ENCODE measurements around the gene TGM5. TPM values are rescaled to one million over a fixed set of nuclear protein-coding genes. Genes with fewer than 3 reads are reported as not detected.

The TGM5 gene
- not detected for total RNA-seq
- long read RNA-seq, result 0 reads

- Histone ChIP-seq H3K36me3 (no peaks in the 10 kb centered on the region), H3K4me3 (no peak within 1 kb of the TSS), H3K4me1 (no peaks in the 10 kb centered on the region), H3K27ac (replicated peaks) (no peak within 1 kb of the TSS), H3K9me3 (replicated peaks) (peaks cover 5% of the 10 kb centered on the region), H3K27me3 (ENCODE audit: low read depth) (peaks cover 32% of the 10 kb centered on the region)
- no peak for DNase-seq
- no peak for TF ChIP-seq CTCF (IDR thresholded peaks at IDR 0.05; ENCODE audit: borderline replicate concordance)
- intact Hi-C loops (cut with micrococcal nuclease), result no loop called here
These were observed at the start of gene TGM5 for GRCh38 chr15:43266834-43267233. Gene TGM5 (minus strand): TSS chr15:43266928. CDS start chr15:43266849, 79 bp downstream.

GRCh38 chr15:43314171-43314570, 47.4 kb upstream of the TGM5 start:
- Histone ChIP-seq H3K4me1 (no peaks in the 10 kb centered on the region), H3K4me3 (no peak overlapping the region), H3K36me3 (no peaks in the 10 kb centered on the region), H3K27me3 (ENCODE audit: low read depth) (peaks cover 41% of the 10 kb centered on the region), H3K27ac (replicated peaks) (no peak overlapping the region), H3K9me3 (replicated peaks) (no peaks in the 10 kb centered on the region)
- intact Hi-C loops (cut with micrococcal nuclease), result no loop called here
- DNase-seq, result no peak
- no peak for TF ChIP-seq CTCF (IDR thresholded peaks at IDR 0.05; ENCODE audit: borderline replicate concordance)

GRCh38 chr15:43312378-43312777, 45.6 kb upstream of the TGM5 start:
- Histone ChIP-seq H3K27ac (replicated peaks) (no peak overlapping the region), H3K4me1 (no peaks in the 10 kb centered on the region), H3K4me3 (no peak overlapping the region), H3K36me3 (no peaks in the 10 kb centered on the region), H3K9me3 (replicated peaks) (no peaks in the 10 kb centered on the region), H3K27me3 (ENCODE audit: low read depth) (peaks cover 58% of the 10 kb centered on the region)
- no peak for TF ChIP-seq CTCF (IDR thresholded peaks at IDR 0.05; ENCODE audit: borderline replicate concordance)
- no peak for DNase-seq
- intact Hi-C loops (cut with micrococcal nuclease), result no loop called here

GRCh38 chr15:43302205-43302817, 35.6 kb upstream of the TGM5 start, which contains the start of gene TGM7:
Gene TGM7 (minus strand): TSS chr15:43302255.
- no peaks in the 10 kb centered on the region for H3K9me3 ChIP-seq (replicated peaks)
- TF ChIP-seq CTCF (IDR thresholded peaks at IDR 0.05; ENCODE audit: borderline replicate concordance), result no peak
- H3K4me1 ChIP-seq, result no peaks in the 10 kb centered on the region
- H3K4me3 ChIP-seq, result no peak within 1 kb of the TSS
- no peak within 1 kb of the TSS for H3K27ac ChIP-seq (replicated peaks)
- H3K36me3 ChIP-seq, result no peaks in the 10 kb centered on the region
- intact Hi-C loops (cut with micrococcal nuclease), result no loop called here
- peaks cover 48% of the 10 kb centered on the region for H3K27me3 ChIP-seq (ENCODE audit: low read depth)
- no peak for DNase-seq

GRCh38 chr15:43299884-43300283, 33.2 kb upstream of the TGM5 start:
- Histone ChIP-seq H3K36me3 (no peaks in the 10 kb centered on the region), H3K4me3 (no peak overlapping the region), H3K27me3 (ENCODE audit: low read depth) (peaks cover 54% of the 10 kb centered on the region), H3K9me3 (replicated peaks) (no peaks in the 10 kb centered on the region), H3K4me1 (no peaks in the 10 kb centered on the region), H3K27ac (replicated peaks) (no peak overlapping the region)
- intact Hi-C loops (cut with micrococcal nuclease), result no loop called here
- DNase-seq, result no peak
- no peak for TF ChIP-seq CTCF (IDR thresholded peaks at IDR 0.05; ENCODE audit: borderline replicate concordance)
